GM18909 (cell line): Measurements from ENCODE around the gene JAML.

Experiments used
- ATAC-seq: cut with Tn5 transposase; IDR thresholded peaks from one replicate; pipeline ENCODE4 v1.9.1; 2021; ENCODE audit warnings: mild to moderate bottlenecking; ENCODE audit not compliant: unreplicated experiment, poor library complexity

Gene JAML

DNA sequence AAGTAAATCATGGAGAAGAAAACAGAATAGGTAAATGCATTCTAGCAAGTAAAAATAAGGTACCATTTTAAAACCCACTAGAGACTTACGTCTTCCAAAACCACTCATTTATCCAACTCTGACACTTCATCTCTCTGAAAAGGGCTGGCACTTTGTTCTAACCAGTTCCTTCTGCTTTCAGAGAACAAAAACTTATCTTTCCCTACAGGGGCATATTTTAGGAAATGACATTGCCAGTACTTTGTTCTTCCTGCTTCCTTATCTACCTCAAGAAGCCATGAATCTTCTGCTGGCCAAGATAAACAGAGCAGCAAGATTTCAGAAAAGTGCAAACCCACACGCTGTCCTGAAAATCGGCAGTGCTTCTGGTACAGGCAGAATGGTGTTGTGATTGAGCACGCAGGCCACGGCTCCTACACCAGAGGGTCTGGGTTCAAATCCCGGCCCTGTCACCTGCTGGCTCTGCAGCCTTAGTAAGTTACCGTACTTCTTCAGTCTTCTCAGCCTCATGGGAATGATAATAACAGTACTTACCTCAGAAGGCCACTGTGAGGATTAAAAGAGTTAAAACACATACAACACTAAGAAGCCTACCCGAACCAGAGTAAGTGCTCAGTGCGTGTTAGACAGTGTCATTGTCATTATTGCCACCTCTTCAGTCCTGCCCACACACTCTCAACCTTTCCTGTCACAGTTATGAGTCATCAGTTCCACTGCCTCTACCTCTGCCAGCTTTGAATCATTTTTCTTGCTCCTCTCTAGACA lies 16.4 kb upstream of the JAML start:
- peak; percentile 87 for ATAC-seq

DNA sequence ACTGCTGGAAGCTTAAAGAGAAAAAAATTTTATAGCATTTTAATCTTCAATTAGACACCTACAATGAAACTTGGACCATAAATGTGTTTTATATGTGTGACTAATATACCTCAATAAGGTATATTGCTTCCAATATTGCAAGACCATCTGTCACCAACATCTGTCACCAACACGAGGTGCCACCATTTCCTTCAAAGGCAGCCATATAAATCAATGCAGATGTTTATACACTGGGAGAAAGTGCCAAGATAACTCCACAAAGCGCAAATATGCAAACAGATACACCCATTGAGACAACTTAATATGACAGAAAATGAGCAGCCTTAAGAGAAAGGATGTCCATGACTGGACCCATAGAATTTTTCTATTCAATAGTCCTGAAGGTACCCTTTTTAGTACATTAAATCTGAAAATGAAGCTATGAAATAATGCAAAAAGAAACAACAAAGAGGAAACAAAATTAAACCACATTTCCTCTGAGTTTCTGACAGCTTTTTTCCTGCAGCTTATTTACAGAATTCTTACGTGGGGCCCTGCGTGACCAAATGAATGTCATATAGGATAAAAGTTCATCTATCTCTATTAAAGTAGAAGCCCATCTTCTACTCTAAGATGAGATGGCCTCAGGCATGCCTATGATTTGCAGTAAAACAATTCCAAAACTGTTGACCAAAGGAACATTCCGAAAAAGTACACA lies 14.8 kb upstream of the JAML start:
- ATAC-seq: no peak

DNA sequence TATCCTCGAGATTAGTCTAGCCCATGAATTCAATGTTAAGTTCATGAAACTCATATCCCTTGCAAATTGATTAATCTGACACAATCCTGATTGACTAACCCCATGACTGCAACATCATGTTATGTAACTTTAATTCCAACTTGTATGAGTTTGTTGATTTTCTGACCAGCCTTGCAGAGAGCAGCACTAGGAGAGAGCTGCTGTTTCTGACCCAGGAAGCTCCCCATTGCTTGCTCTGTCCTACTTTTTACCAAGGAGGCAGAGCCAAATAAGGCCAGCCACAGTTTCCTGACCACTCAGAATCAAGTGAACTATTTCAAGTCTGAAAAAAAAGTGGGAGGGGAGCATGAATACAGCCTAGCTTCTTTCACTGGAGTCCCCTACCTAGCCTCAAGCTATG lies 14.1 kb upstream of the JAML start:
- ATAC-seq: no peak

DNA sequence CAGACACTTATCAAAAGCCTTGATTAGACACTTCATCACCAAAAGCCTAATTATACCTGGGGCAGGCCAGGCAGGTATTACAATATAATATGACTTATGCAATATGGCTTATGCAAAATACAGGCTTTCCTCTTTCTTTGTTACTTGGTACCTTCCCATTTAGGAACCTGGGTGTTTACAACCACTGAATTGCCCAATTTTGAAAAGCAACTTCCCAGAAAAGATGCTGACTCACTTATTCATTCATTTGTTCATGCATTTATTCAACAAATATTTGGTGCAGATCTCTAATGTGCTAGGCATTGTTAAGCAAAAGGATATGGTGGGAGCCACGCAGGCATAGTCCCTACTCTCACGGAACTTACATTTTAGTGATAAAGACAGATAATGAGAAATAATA lies 13.6 kb upstream of the JAML start:
- no peak for ATAC-seq

DNA sequence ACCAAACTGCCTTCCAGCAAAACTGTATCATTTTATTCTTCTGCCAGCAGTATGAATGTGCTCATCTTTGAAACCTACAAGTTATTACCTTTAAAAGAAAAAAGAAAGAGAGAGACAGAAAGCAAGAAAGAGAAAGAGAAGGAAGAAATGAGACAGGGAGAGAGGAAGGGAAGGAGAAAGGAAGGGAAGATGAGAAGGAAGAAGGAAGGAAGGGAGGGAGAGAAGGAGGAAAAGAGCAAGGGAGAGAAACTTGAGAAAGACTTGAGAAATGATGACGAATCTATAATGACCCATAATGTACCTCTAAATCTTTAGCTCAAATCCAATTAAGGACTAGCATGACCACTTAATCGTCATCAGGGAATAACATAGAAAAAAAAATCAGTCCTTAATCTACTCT lies 11.4 kb upstream of the JAML start:
- ATAC-seq: no peak

GRCh38 chr11:118234833-118235232 lies 10.0 kb upstream of the JAML start:
- no peak for ATAC-seq

DNA sequence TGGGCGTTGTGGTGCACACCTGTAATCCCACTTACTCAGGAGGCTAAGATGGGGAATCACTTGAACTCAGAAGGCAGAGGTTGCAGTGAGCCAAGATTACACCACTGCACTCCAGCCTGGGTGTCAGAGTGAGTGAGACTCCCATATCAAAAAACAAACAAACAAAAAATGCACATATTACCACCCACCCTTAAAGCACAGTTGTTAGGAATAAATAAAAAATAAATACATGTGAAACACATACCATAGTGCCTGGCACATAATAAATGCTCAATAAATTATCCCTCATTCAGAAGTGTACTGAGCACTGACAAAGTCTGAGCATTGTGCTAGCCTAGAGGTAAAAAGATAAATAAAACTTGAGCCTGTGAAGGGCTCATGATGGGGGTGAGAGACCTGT lies 9.0 kb upstream of the JAML start:
- no peak for ATAC-seq

GRCh38 chr11:118233377-118233776 lies 8.6 kb upstream of the JAML start:
- ATAC-seq: no peak

DNA sequence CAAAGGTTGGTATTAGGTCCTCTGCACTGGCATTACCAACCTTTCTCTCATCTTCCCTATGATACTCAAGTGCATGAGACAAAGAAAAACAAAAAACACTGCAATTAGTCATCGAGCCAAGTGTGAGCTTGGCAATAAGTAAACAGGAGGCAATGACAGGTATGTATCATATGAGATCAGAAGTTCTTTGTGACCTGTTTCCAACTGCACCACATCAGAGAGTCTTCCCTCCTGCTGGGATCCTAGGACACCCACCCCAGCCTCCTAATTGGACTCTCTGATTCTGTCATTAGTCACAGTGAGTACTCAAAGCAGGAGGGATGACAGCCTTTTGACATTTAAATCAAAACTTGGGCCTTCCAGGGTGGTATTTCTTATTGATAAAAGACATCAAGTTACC lies 7.8 kb upstream of the JAML start:
- ATAC-seq: no peak

DNA sequence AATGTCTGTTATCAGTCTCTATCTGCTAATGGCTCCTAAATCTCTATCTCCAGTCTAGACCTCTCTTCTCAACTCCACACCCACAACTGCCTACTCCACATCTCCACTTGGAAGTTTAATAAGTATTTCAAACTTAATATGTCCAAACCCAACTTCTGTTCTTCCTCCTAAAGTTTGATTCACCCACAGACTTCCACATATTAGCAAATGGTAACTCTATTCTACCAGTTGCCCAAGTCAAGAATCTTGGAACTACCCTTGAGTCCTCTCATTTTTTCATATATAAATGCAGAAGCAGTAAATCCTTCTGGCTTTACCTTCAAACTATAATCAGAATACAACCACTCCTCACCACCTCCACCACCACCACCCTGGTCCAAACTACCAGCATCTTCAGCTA lies 6.7 kb upstream of the JAML start:
- no peak for ATAC-seq

- ATAC-seq: no peak
These were observed 5.3 kb upstream of the JAML start for GRCh38 chr11:118230088-118230487.

- ATAC-seq: no peak
These were observed 4.5 kb upstream of the JAML start for GRCh38 chr11:118229274-118229847.

DNA sequence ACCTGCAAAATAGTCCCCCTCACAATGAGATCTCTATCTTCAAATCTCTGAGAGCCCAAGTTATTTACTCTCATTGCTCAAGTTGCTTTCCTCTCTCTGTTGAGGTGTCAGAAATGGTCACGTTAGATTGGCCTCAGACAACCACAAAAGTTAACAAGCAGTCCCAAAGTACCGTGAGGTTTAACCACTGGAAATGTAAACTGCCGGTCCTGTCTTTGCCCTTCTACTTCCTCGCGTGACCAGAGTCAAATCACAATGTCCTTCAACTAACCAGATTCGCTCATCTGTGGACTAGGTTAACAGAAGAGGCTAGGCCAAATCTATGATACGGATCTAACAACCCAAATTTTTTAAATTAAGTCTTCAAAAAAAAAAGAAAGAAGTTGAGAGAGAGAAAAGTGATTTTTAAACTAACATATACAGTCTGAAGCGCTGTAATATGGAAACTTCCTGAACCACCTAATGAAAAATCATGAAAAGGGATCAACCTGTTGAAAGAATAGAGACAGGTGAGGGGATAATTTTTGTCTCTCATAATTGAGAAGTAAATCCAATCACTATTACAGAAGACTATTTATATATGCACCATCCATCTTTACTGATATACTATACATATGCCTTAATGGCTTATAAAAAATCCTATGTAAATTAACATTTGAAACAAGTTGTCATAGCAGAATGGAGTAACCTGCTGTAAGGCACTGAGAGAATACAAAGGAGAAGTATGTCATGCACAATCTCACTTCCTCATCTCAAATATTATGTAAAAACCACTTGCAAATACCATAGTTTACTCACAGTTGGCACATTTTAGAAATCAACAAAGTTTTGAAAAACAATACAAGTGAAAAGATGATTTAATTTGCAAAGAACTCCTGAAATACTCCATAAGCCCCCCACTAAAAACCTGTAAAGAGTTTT lies 3.3 kb upstream of the JAML start:
- ATAC-seq: peak; percentile 64

- no peak for ATAC-seq
These were observed 2.0 kb upstream of the JAML start for GRCh38 chr11:118226781-118227180.

DNA sequence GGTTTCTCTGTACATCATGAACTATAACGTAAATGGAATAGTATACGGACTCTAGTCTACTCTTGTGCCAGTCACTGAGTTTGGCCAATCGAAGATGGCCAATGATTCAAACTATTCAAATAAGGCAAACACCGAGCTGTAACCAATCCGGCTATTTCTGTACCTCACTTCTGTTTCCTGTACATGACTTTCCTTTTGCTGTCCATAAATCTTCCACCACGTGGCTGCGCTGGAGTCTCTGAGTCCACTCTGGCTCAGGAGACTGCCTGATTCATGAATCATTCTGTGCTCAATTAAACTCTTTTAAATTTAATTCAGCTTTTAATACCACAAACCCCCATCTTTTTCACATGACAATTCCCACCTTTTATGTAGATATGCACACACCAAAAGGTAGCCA lies 1.5 kb upstream of the JAML start:
- ATAC-seq: no peak

GRCh38 chr11:118223992-118224391 lies 819 bp downstream of the JAML start:
- ATAC-seq: no peak

DNA sequence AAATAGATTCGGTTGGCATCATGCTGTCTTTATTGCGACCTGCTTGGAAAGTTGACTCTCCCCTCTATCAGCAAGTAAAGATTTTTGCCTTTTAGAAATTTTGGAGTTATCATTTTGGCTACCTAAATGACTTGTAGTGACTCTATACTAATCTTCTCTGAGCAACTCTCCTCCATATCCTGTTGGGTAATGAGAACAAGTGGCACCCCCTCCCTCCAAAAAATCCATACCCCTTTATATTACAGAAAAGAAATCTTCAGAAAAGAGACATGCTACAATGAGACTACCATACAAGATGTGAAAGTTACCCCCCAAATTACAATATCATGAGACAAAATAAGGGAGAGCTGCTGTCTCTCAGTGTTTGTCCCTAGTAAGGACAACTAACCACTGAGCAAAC lies 1.2 kb downstream of the JAML start:
- ATAC-seq: no peak

GRCh38 chr11:118222437-118222836 lies 2.4 kb downstream of the JAML start:
- no peak for ATAC-seq

GRCh38 chr11:118221419-118221818 lies 3.4 kb downstream of the JAML start:
- ATAC-seq: no peak

DNA sequence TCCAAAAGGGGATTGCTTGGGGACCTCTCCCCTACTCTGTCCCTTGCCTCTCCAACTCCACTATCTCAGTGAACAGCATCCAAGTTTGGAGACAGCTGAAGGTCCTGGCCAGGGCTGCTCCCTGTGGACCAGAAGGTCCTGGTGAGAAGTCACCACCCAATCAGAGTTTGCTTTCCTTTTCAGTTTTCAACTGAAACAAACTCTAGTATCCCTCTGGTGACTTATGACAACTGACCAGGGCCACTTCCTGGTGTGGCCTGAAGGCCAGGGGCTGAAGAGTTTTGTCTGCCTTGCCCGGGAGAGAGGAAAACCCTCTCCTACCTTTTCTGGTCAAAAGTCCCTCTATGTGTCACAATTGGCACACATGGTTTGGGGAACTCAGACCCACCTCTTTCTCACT lies 5.1 kb downstream of the JAML start:
- ATAC-seq: no peak

- no peak for ATAC-seq
These were observed 5.6 kb downstream of the JAML start for GRCh38 chr11:118219244-118219643.
